HG02798 (cell line): Measurements from ENCODE around the gene DSC1.
A peak's percentile ranks its signal among the peaks of the same experiment; 100 is the strongest.
"Not testable (repeated sequence)": the region's sequence is repeated elsewhere in the genome, so short reads cannot be mapped to it uniquely, and the experiment has no call there.

Source experiments
- ATAC-seq: cut with Tn5 transposase; IDR thresholded peaks from one replicate; pipeline ENCODE4 v1.9.1; 2021; ENCODE audit warnings: mild to moderate bottlenecking; ENCODE audit not compliant: unreplicated experiment, poor library complexity

DSC1 gene

DNA sequence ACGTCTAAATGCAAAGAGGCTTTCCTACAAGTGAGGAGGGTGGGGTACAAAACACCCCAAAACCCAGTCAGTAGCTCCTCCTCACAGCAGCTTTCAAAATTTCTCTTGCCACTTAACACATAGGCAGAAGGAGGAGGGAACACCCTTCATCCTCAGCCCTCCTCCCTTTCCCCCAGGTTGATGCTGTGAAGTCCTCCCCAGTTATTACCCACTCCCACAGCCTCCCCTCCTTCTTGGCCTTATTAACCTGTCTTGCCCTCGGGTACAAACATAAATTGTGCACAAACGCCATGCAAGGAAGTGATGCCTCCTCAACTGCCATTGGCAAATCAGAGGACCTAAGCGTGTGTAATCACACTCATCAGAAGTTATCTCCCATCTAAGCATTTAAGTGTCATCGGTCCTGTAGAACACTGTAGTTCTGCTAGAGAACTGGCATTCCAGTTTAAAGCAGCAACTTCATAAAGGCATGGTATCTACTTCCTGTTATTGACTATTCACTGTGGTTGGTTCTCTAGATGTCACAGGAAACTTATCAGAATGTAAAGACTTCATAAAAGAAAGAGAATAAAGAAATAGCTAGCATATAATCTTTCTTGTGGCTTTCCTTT lies at the start of gene DSC1:
Gene DSC1 (minus strand): TSS at position 32 of the 611 bp plus-strand sequence. CDS start 262 bp downstream, outside the sequence.
- no peak for ATAC-seq

- no peak for ATAC-seq
Observed at GRCh38 chr18:31211047-31211446, 48.4 kb upstream of the DSC1 start.

DNA sequence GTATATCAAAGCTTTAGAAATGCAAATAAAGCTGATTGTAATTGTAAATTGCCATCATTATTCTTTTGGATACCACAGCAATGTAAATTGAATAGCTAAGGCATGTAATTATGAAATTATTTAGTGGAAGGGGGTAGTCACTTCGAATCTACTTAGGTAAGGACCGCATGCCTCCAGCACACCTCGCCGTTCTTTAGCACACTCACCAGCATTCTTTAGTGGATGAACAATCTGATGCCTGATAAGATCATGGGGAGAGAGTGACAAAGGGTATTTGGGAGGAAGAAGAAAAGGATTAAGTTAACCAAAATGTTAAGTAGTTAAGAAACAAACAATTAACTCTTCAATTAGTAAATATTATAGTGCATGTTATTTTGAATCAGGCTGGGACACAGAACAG lies 46.4 kb upstream of the DSC1 start:
- no peak for ATAC-seq

- no peak for ATAC-seq
Observed at GRCh38 chr18:31207391-31207790, 44.7 kb upstream of the DSC1 start.

DNA sequence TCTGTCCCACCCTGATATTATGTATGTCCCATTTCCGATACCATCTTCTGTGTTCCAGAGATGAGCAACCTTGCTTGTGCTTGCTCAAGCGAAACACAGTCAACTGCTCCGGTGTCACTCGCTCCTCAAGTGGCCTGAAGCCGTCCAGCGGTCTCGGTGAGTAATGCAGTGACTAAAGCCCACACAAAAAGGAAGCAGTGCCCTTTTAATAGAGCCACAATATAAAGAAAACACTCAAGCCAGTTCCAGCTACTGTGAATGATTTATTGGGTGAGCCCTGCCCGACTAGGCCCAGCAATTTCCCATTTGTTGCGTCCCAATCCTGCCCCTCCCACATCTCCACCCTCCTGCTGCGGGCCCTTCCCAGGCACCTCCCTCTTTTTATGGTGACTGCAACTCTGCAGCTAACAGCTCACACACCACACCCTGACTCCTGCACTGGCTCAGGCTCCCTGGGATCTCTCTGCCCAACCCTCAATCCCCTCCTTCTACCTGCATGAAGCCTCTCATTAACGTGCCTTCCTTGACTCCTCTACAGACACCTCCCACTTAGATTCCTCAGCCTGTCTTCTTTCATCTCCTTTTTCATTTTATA lies 44.2 kb upstream of the DSC1 start:
- ATAC-seq: peak; percentile 96

GRCh38 chr18:31206071-31206470 lies 43.4 kb upstream of the DSC1 start:
- no peak for ATAC-seq

DNA sequence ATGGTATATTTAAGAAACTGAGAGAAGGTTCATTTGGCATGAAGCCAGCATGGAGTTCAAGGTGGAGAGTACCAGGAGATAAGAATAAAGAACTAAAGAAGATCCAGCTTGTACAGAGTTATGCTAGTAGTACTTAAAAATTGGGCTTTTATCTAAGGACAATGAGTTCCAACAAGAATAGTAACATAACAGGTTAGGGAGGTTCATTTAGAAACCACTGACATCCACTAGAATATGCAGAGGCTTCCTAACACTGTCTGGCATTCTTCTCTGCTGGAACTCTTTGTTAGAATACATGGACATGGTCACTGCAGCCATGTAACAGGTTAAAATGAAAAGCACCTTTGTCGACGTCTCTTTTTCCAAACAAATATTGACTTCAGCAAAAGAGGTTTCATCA lies 42.6 kb upstream of the DSC1 start:
- ATAC-seq: no peak

DNA sequence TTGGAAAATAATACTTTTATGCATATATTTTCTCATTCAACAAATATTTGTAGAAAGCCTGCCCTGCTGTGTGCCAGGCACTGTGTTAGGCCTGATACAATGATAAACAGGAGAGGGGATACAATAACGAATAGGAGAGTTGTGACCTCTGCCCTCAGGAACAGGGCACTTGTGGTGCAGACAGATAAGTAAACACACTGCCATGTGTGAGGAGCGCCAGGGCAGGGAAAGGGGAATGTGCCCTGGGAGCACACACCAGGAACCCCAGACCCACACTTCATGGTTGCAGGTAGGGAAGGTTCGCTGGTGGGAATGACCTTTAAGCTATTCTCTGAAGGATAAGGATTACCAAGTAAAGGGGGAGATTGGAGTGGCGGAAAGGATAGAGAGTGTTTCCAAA lies 42.2 kb upstream of the DSC1 start:
- ATAC-seq: no peak

DNA sequence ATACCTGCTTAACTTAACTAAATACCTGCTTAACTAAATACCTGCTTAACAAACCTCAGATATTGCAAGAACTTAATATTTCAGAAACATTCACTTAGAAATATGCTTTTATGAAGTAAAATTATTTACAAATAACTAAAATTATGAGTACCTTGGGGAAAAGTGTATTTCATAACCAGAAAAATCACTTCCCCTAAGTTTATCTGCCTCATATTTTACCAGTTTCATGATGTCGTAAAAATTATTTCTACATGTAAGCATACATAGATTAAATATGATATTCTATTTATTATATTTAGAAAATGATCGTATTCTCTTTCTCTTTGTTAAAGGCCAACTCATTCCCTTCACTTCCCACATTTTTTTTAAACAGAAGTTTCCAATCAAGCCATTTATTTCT lies 41.5 kb upstream of the DSC1 start:
- ATAC-seq: no peak

DNA sequence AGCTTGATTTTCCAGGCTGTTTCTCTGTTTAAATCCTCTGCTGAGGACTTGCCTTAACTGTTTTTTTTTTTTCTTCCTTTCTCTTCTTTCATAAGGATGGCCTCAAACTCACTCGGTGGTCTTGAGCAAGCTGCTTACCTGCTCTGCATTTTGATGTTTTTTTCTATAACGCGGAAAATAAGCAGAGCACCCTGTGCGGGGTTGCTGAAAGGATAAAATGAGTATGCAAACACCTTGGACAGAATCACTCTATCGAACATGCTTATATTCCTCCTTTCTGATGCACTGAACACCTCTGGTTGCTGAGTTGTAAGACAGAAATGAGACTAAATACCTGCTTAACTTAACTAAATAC lies 41.1 kb upstream of the DSC1 start:
- ATAC-seq: no peak

DNA sequence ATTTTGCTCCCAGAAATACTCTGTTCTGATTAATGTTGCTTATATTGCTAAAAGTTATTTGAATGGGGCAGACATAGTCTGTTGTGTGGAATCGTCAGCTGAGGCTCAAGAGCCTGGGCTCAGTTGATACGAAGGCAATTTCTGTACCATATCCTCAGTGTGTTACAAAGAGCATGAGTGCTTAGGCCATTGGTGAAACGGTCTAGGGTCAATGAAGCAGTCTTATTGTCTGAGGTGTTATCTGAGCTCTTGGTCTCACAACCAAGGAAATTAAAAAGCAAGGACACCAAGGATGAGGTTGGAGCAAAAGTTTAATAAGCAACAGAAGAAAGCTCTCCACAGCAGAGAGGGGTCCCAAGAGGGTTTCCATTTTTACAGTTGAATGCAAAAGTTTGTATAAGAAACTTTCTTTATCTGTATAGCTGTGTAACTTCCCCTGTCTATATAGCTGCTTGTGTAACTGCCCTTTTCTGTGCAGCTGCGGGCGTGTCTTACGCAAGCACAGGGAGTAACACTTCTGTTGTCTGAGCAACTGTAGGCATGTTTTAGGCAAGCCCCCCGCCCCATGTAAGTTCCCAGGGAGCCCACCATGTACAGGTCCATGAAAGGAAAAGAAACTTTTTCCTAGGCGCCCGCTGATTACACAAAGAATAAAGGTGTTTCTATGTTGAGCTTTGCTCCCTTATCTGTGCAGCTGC lies 40.6 kb upstream of the DSC1 start:
- ATAC-seq: no peak

GRCh38 chr18:31199190-31199769 lies 36.6 kb upstream of the DSC1 start:
- ATAC-seq: no peak

- no peak for ATAC-seq
Observed at GRCh38 chr18:31197676-31198075, 35.0 kb upstream of the DSC1 start.

GRCh38 chr18:31195063-31195462 lies 32.4 kb upstream of the DSC1 start:
- no peak for ATAC-seq

DNA sequence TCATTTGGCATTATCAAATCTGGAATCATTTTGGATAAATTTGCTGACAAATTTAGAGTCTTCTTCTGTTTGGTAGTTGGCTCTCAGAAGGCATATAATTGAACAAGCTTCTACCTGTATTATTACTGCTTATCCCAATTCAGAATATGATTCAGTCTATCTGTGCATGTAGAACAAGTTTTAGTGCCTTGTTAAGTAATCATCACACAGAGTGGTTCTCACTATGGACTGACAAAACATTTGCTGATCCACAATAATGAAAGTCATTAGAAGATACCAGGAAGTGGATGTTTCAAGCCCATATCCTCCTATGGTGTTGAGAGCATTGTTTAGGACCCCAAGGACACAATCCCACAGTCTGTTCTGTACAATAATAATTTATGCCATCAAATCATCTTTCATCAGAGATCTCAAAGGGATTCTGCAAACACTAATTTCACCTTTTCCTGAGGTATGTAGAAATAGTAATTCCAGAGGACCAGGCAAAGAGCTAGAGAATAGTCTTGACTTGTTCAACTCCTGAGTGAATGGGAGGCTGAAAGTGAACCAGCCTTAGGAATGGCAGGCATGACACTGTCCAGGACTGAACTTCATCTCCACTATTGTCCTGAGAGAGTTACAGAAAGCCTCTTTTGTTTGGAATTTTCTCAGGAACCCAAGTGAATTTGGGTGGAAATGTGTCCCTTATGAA lies 29.6 kb upstream of the DSC1 start:
- no peak for ATAC-seq

DNA sequence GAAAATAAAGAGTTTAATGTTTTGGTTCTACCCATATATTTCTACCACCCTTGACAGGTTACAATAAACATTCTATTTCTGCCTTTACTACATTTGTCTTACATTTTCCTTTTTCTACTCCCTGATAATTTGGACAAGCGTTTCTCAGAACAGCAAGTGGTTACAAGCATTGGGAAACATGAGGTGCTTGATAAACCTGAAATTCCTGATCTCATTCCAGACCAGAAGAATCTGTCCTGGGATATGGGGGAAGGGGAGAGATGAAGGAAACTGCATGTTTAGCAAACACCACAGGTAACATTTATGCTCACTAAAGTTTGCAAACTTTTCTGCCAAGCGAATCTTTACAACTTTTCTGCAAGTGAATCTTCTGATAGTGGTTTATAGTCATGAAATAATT lies 28.3 kb upstream of the DSC1 start:
- ATAC-seq: no peak

DNA sequence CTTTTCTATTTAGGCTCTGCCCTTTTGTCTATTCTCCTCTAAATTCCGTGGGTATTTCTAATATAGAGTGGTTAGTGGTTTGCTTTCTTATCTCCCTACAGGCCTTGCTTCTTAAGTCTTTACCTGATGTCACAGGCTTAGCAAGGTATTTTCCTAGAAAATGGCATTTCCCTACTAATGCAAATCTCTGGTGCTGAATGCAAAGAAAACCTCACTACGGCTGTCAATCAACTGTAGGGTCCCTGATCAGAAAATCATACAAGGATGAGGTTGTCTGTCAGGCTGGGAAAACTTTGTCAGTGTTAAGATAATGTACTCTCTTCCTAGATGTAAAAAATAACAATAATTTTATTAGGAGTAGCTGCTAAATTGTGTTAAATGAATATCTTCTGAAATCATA lies 27.1 kb upstream of the DSC1 start:
- no peak for ATAC-seq

DNA sequence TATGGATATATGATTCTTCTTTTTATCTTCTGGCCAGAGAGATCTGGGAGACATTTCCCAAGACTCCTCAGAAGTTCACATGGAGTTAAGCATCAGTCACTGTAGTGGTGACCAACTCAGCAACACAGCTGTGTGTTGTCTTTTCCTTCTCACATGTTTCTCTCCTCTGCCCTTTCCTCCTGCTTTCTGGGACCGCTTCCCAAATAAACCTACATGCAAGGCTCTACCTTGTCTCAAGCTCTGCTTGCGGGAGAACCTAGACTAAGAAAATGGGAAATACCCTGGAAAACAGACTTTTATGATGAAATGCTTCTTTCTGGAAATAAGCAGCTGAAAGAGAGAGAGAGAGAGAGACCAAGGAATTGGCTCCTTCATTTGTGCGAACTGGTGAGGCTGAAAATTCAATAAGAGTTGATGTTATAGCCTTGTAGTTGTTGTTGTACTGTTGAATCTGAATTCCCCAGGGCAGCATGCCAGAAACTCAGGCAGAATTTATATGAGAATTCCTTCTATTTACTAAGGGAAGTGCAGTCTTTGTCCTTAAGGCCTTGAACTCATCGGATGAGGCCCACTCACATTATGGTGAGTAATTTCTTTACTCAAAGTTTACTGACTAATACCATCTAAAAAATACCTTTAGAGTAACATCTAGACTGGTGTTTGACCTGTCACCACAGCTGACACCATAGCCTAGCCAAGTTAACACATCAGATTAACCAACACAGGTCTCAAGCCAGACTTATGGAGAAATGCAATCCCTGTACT lies 22.7 kb upstream of the DSC1 start:
- no peak for ATAC-seq

DNA sequence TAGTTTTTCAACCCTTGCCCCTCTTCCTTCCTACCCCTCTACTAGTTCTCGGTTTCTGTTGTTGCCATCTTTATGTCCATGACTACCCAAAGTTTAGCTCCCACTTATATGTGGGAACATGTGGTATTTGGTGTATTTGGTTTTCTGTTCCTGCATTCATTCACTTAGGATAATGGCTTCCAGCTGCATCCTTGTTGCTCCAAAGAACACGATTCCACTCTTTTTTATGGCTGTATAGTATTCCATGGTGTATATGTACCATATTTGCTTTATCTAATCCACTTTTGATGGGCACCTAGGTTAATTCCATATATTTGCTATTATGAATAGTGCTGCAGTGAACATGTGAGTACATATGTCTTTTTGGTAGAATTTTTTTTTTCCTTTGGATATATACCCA lies 20.6 kb upstream of the DSC1 start:
- no peak for ATAC-seq

GRCh38 chr18:31177369-31177768 lies 14.7 kb upstream of the DSC1 start:
- not testable (repeated sequence) for ATAC-seq
